HK-2 (cell line): ENCODE measurements around the gene CHRND.

Experiments used
- DNase-seq: peaks from one replicate; pipeline ENCODE4 v3.0.0-alpha.2; 2018; ENCODE audit not compliant: unreplicated experiment

CHRND gene

DNA sequence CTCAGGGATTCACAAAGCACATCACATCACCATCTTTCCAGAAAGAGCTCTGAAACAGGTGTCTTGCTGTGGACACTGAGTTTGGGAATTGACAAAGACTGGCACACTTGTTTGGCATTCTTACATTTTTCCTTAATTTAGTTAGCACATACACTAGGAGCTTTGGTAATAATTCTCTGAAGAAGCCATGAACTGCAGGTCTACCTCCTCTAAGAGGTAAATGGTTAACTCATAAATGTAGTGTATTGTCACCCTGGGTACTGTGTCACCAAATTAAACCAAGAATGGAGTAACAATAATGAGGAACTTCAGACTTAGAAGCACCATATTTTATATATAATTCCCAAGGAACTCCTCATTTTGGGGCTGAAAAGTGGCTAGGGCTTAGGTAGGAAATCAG, 47.1 kb downstream of the CHRND start:
- DNase-seq, result no peak

DNA sequence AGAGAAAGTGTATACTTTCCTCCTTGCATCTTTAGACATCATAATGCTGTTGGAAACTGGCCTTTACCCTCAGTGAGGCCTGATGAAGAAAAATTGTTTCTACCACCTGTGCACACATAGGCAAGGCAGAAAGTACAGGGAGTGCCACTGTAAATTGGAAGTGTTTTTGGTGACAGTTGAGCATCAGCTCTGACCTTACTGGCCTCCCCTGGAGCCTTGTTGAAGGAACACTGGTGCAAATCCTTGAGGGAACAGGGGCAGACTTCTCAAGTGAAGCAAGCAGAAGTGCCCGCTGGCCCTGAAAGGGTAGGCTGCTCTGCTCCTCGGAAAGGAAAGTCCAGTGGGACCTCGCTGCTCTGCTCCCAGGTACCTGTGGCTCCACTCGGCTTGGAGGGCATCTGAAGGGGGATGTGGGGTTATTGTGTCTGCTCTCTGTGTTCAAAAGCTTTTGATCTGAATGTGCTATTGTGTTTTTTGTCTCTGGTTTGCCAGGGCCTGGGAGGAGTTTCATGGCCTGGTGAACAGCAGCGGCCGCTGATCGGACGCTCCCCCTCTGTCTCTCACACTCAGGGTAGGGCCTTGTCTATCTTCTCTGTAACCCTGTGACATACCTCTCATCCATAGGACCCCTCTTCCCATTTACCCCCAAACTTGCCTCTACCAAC, 47.9 kb downstream of the CHRND start:
- DNase-seq, result no peak

DNA sequence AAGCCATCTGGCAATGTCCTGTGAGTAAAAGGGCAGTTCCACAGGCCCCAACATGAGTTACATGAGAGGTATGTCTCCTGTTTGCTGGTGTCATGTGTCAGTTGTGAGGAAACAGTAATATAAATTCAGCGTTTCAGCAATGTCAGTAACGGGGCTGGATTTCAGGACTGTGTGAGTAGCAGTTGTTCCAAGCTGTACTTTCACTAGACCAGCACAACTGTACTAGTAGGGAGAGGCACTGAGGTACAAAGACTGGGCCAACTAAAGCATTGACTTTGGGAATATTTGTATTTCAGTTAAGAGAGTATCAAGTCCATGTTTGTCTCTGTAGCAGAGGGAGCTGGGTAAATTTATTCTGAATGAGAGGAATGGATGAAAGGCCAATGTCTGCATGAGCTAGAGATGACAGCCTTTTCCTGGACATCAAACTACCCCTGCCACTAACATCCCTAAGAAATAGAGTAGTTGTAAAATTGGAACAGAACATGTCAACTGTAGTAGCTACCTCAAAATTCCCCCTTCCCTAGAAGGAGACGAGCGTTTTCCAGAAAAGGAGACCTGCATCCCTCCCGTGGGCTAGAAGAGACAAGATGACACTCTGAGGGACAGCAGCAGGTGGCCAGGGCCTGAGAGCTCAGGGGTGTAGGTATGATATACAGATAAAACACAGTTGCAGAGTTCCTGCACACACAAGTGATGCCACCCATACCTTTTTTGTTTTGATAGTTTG, 48.9 kb downstream of the CHRND start:
- DNase-seq, result no peak

DNA sequence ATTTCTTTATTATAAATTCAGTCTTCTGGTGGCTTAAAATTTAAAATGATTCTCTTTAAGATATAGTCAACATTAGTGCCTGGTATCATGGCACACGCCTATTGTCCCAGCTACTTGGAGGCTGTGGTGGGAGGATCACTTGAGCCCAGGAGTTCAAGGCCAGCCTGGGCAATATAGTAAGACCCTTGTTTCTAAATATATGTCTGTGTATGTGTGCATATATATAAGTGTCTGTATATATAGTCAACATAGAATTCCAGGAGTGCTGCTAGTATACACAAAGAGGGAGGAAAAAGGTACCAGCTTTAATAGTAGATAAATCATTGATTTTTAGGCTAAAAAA, 49.4 kb downstream of the CHRND start:
- DNase-seq, result no peak

DNA sequence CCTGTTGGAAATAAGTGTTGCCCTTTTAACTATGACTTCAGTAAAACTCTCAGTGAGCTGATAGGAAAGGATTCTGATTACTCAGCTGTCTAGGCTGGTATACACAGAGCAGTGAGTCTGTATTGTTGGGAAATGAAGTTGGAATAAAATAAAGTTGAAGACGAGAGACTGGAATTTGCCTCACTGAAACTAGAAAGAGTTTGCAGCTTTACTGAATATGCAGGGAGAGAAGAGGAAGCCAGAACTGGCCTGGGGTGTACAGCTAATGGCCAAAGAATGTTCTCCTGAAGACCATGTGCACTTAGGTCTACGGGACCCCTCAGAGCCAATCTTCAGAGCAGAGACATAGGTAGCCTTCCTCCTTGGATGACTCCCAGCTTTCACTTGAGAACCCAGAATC, 51.0 kb downstream of the CHRND start:
- no peak for DNase-seq

DNA sequence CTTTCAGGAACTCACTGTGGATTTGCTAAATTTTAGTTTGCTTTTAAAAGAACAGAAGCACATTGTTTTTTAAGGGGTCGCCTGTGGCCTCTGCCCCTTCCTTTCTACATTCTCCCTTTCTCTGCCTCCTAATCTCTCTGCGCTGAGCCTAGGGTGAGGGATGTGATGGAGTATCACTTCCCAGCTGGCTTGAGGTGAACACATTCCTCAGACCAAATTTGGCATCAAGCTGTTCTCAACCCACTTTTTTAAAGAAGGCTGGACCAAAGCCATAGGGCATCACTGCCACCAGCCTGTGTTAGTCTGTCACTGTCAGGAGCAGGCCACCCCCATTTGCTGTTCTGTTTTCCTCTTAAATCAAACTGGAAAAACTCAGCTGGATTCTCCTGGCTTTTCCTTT, 51.9 kb downstream of the CHRND start:
- no peak for DNase-seq

DNA sequence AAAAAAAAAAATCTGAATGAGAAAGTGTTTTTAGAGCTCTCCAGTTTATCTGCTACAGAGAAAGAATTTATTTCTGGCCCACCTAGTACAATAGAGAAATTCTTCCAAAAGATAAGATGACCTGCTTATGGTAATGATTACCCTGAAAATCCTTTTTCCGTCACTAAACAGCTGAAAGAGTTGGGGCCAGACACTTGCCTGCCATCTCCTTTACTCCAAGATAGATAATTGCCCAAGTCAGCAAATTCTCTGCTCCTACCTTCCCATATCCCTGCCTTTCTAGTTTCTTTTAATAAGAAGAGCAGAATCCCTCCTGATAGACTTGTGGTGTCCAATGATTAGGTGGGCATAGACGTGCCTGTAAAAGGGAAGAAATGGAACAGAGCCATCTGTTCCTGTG, 52.7 kb downstream of the CHRND start:
- no peak for DNase-seq

DNA sequence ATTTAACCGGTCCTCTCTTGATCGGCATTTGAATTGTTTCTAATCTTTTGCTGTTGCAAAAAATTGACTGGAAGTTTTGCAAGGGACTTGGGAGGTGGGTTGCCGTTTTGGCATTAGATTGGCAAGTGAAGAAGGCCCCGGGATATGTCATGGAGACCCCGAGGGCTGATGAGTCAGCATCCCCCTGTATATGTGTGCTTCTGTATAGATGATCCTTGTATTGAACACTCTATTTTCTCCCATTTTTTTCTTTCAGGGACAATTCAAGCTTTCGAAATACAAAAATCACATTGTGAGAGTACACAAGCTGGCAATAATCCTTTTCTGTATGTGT, 54.7 kb downstream of the CHRND start:
- no peak for DNase-seq

DNA sequence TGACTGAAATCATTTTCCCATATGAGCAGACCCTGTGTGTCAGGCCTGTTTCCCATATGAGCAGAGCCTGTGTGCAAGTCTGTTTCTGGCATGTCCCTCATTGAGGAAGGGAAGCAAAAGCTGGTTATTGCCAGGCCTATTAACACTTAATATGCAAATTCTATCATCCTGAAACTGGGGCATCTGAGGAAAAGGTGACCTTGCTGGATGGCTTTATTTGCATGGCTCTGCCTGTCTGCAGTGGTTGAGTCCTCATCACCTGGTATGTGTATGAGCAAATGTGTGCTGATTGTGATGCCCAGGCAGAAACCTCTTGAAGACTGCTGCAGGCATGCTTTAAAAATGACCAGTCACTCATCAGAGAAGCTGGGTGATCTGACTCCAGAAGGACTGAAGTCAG, 55.8 kb downstream of the CHRND start:
- DNase-seq, result no peak

DNA sequence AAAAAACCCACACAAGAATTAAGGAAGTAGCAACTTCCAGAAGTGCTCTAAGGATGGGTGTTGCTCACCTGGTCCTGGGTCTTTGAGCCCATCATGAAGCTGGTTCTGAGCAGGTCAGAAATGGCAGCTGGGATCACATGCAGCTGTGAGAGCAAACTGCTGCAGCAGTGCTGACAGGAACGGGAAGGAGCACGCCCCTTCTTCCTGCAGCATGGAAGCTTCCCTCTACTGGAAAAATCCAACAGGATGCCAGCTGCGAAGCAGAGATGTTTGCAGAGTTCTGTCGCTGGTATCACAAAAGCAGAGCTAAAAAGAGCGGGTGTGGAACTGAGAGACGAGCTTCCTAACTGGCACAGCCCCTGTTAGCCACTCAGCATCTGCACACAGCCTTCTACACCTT, 58.3 kb downstream of the CHRND start:
- no peak for DNase-seq
